Lower lobe of right lung (tissue), 2 donors: ENCODE measurements around the gene SLC26A9. TPM values are rescaled to one million over a fixed set of nuclear protein-coding genes. Genes with fewer than 3 reads are reported as not detected.

Experiments used
- ATAC-seq, 2 donors: fragments of 200-7000 bp; cut with Tn5 transposase; one replicate each; pipeline ENCODE4 v1.9.1; 2020 to 2022; ENCODE audit warnings: mild to moderate bottlenecking in 2 of 2, moderate library complexity in 2 of 2
- DNase-seq: peaks from one replicate; pipeline ENCODE4 v3.0.0-alpha.2; 2020
- H3K27ac ChIP-seq: fragments of 200-600 bp; one replicate; pipeline ENCODE4 v1.8.0; 2022
- H3K27me3 ChIP-seq: fragments of 200-600 bp; one replicate; pipeline ENCODE4 v1.8.0; 2022; ENCODE audit warnings: low read depth
- H3K36me3 ChIP-seq: fragments of 200-600 bp; one replicate; pipeline ENCODE4 v1.8.0; 2022; ENCODE audit warnings: mild to moderate bottlenecking
- H3K4me1 ChIP-seq: fragments of 200-600 bp; one replicate; pipeline ENCODE4 v1.8.0; 2022
- H3K4me3 ChIP-seq: fragments of 200-600 bp; one replicate; pipeline ENCODE4 v1.8.0; 2022; ENCODE audit warnings: mild to moderate bottlenecking
- H3K9me3 ChIP-seq: fragments of 200-600 bp; one replicate; pipeline ENCODE4 v1.8.0; 2022
- intact Hi-C: fragments of 100-400 bp; cut with DNase I; formaldehyde crosslinking; loops from one replicate; pipeline ENCODE4 v1.11.0; 2022
- total RNA-seq: library from RNA; stranded (reverse); fragmentation: NEBNext Ultra II Directional; extraction: Animal tissue kit (Norgen Biotek cat#: 25700); gene quantifications from one replicate; pipeline ENCODE4 v1.2.1, GENCODE V29; 2021
- TF ChIP-seq, protein P1 (sequence below): fragments of 200-600 bp; IDR thresholded peaks from one replicate; pipeline ENCODE4 v1.8.0; 2022; ENCODE audit warnings: antibody characterized with exemption, mild to moderate bottlenecking
- donor health status: DM: no; HTN: yes; CAD: no; lungs with severe emphysema.

The SLC26A9 gene
- total RNA-seq, 1 donor from 2014 or later: 18.2 TPM

DNA sequence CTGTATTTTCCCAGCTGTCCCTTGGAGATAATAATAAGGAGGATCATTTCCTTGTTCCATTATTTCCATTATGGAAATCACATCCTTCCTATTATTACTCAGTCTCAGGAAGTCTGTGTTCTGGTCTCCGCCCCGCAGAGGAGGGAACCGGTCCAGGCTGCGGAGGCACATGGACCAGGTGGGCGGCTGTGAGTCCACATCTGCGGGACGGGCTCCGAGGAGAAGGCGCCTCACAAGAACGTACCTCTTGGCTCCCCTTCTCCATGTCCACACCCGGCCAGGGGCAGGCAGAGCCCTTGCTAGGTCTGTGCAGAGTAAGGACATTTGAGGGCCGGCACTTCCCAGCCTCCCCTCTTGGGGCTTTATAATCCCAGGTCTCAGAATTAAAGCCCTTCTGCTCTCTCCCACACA lies 45.3 kb upstream of the SLC26A9 start:
- intact Hi-C loops: no loop called here
- Histone ChIP-seq H3K4me3 (no peak overlapping the region), H3K9me3 (no peaks in the 10 kb centered on the region), H3K27ac (no peak overlapping the region), H3K27me3 (no peaks in the 10 kb centered on the region), H3K4me1 (peaks cover 14% of the 10 kb centered on the region), H3K36me3 (peaks cover 25% of the 10 kb centered on the region)
- DNase-seq: no peak
- ATAC-seq: peak in 1 of 2 donors; percentile 3
- TF ChIP-seq, protein P1, sequence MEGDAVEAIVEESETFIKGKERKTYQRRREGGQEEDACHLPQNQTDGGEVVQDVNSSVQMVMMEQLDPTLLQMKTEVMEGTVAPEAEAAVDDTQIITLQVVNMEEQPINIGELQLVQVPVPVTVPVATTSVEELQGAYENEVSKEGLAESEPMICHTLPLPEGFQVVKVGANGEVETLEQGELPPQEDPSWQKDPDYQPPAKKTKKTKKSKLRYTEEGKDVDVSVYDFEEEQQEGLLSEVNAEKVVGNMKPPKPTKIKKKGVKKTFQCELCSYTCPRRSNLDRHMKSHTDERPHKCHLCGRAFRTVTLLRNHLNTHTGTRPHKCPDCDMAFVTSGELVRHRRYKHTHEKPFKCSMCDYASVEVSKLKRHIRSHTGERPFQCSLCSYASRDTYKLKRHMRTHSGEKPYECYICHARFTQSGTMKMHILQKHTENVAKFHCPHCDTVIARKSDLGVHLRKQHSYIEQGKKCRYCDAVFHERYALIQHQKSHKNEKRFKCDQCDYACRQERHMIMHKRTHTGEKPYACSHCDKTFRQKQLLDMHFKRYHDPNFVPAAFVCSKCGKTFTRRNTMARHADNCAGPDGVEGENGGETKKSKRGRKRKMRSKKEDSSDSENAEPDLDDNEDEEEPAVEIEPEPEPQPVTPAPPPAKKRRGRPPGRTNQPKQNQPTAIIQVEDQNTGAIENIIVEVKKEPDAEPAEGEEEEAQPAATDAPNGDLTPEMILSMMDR: no peak

DNA sequence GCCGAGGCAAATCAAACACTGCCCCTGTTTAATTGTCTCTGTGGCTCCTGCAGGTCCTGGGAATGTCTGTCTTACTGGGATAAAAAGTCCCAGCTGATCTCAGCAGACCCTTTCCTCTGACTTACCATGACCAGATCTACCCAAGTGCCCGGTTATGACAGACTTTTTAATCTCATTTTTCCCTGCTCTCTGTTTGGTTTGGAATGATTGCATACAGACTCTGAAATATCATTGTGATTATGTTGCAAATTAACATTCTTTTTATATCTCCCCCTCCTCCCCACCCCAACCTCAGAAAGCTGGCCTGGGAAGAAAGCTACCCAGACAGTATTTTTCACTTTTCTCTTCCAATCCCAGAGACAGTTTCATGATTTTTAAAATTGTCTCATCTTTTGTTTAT lies 43.6 kb upstream of the SLC26A9 start:
- H3K4me3 ChIP-seq: no peak overlapping the region
- no peaks in the 10 kb centered on the region for H3K9me3 ChIP-seq
- DNase-seq (no peak), ATAC-seq (no peak)
- intact Hi-C loops: no loop called here
- TF ChIP-seq, protein P1: no peak
- no peaks in the 10 kb centered on the region for H3K27me3 ChIP-seq
- peaks cover 14% of the 10 kb centered on the region for H3K4me1 ChIP-seq
- peaks cover 18% of the 10 kb centered on the region for H3K36me3 ChIP-seq
- H3K27ac ChIP-seq: no peak overlapping the region

DNA sequence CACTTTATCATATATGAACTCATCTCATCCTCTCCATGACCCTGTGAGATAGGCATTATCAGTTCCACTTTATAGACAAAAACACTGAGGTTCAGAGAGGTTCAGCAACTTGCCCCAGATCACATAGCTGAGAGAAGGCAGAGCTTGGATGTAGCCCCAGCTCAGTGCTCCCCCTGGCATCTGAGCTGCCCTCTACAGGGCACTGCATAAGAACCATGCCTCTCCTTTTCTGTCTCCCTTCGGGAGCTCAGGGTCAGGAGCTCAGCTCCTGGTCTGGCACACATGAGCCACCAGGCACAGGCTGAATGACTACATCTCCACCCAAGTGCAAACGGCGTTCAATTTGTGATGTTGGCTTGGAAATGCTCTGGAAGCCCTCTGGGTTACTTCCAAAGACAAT lies 43.0 kb upstream of the SLC26A9 start:
- H3K4me1 ChIP-seq: peaks cover 14% of the 10 kb centered on the region
- H3K4me3 ChIP-seq: no peak overlapping the region
- no peaks in the 10 kb centered on the region for H3K27me3 ChIP-seq
- H3K27ac ChIP-seq: no peak overlapping the region
- no peak for DNase-seq
- ATAC-seq: no peak
- peaks cover 14% of the 10 kb centered on the region for H3K36me3 ChIP-seq
- no peaks in the 10 kb centered on the region for H3K9me3 ChIP-seq
- intact Hi-C loops: no loop called here
- TF ChIP-seq, protein P1: no peak

DNA sequence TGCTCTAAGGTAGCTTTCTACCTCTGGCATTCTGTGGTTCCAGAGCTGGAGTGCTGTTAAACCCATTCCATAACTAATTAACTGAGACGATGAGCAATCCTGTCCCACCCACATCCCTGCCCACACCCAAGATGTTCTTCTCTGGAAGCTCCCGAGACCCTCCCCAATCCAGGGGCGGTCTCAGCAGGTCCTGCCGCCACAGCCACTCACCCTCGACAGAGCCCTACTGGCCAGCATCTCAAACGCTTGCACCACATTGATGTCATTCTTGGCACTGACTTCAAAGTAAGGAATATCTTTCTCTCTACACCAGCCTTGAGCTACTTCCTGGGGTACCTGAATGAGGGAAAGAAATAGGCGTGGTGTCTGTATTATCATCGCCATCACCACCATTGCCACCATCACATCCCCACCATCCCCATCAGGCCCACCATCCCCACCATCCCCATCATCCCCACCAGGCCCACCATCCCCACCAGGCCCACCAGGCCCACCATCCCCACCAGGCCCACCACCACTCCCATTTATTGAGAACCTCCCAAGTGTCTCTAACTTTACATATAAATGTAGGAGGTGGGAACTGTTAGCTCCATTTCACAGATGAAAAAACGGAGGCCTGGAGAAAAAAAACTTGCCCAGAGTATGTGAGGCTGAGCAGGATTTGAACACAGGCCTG lies 42.2 kb upstream of the SLC26A9 start:
- Histone ChIP-seq H3K27me3 (no peaks in the 10 kb centered on the region), H3K36me3 (peaks cover 9% of the 10 kb centered on the region), H3K4me3 (no peak overlapping the region), H3K4me1 (peaks cover 14% of the 10 kb centered on the region), H3K9me3 (no peaks in the 10 kb centered on the region), H3K27ac (no peak overlapping the region)
- DNase-seq (no peak), ATAC-seq (no peak)
- TF ChIP-seq, protein P1: no peak
- intact Hi-C loops: no loop called here

DNA sequence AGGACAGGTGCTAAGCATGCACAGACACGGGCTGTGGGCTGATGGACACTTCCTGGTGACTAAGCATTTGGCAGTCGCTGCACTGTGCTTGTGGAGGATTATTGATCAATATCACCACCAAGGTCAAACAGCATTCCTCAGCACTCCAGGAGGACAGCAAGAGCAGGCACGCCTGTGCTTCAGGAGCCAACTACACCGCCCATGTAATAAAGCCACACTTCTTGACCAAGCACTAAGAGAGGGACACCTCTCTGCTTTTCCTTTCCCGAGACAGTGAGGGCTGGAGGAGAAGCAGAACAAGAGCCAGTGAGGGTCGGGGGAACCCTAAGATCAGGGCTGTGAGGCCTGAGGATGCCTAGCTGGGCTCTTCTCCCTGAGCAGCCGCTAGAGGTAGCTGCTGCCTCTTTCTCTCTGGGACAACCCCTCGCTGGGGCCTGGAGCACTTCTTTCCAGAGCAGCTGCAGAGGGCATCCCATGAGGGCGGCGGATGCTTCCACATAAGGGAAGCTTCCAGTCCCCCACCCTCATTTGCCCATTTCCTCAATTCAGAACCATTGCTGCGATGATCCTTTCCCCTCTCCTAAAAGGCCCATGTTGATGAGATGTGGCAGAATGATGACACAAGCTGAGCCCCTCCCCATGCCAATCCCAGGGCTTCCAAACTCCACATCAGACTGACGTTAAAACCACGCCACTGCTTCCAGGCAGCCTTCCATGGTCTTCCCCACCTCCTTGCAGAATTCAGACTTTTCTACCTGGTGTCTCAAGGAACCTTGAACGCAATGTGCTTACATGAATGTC lies 40.9 kb upstream of the SLC26A9 start:
- Histone ChIP-seq H3K4me3 (no peak overlapping the region), H3K27me3 (no peaks in the 10 kb centered on the region), H3K27ac (no peak overlapping the region), H3K4me1 (peaks cover 14% of the 10 kb centered on the region), H3K9me3 (no peaks in the 10 kb centered on the region), H3K36me3 (peaks cover 9% of the 10 kb centered on the region)
- TF ChIP-seq, protein P1: peak; percentile 72
- intact Hi-C loops: no loop called here
- ATAC-seq (peak; percentile 85 to 87), DNase-seq (peak; percentile 67)
